Psoas muscle (tissue), 8 donors: Measurements from ENCODE around the gene UBE2E2. TPM values are rescaled to one million over a fixed set of nuclear protein-coding genes. Genes with fewer than 3 reads are reported as not detected.
"Not testable (repeated sequence)": the region's sequence is repeated elsewhere in the genome, so short reads cannot be mapped to it uniquely, and the experiment has no call there.

Source experiments
- ATAC-seq, 4 donors: fragments of 200-7000 bp; cut with Tn5 transposase; one replicate each; pipeline ENCODE4 v1.9.1; 2020; ENCODE audit warnings: moderate library complexity in 3 of 4, mild to moderate bottlenecking in 2 of 4
- DNase-seq, 2 donors: peaks; one replicate each; pipeline ENCODE4 v3.0.0-alpha.2; 2020
- H3K27ac ChIP-seq: fragments of 200-600 bp; one replicate; pipeline ENCODE4 v1.8.0; 2022
- H3K27me3 ChIP-seq, 3 donors: fragments of 200-600 bp in 1 of 3; one replicate each; pipeline versions ENCODE4 v1.6.1 to v1.8.0; 2013 to 2022; ENCODE audit warnings: low read length in 2 of 3, mild to moderate bottlenecking in 2 of 3, moderate library complexity in 1 of 3; ENCODE audit not compliant: insufficient read depth in 3 of 3
- H3K36me3 ChIP-seq, 2 donors: fragments of 200-600 bp in 1 of 2; one replicate each; pipeline versions ENCODE4 v1.6.1 to v1.8.0; 2013 to 2022; ENCODE audit warnings: low read depth in 1 of 2, mild to moderate bottlenecking in 1 of 2, moderate library complexity in 1 of 2; ENCODE audit not compliant: insufficient read depth in 1 of 2
- H3K4me1 ChIP-seq: fragments of 200-600 bp; one replicate; pipeline ENCODE4 v1.8.0; 2022
- H3K4me3 ChIP-seq: fragments of 200-600 bp; one replicate; pipeline ENCODE4 v1.8.0; 2022; ENCODE audit warnings: mild to moderate bottlenecking
- H3K9me3 ChIP-seq: fragments of 200-600 bp; one replicate; pipeline ENCODE4 v1.8.0; 2022
- WGBS, 3 donors: extraction: QIAGEN DNeasy Blood & Tissue Kit; methylation state at CpG; one replicate each; pipeline versions ENCODE4 v1.1.6 to v1.1.7; 2013; 5-methylcytosine and 5-hydroxymethylcytosine counted together
- intact Hi-C, 2 donors: fragments of 100-400 bp; cut with DNase I; formaldehyde crosslinking; loops; one replicate each; pipeline versions ENCODE4 v1.11.0 to v1.14.2; 2022
- polyA plus RNA-seq, 3 donors: library from polyadenylated mRNA; stranded (reverse); fragments of 200-250 nt; gene quantifications; one replicate each; pipeline ENCODE4 v1.2.3, GENCODE V29; 2013
- total RNA-seq, 4 donors: library from RNA; stranded (reverse); fragmentation: NEBNext Ultra II Directional in 2 of 4; extraction: Animal tissue kit (Norgen Biotek cat#: 25700) in 2 of 4; gene quantifications; one replicate each; pipeline versions ENCODE4 v1.2.1 to v1.2.4, GENCODE V29; 2021 to 2023
- TF ChIP-seq, protein P1 (sequence below): fragments of 200-600 bp; IDR thresholded peaks from one replicate; pipeline ENCODE4 v1.8.0; 2022; ENCODE audit warnings: antibody characterized with exemption
- donor health status: healthy with polysubstance abuse.
- donor health status: DM: no; HTN: no; CAD: no; lungs with moderate emphysema.
- donor health status: Bipolar disorder and iron deficiency.
- donor health status: healthy.
- donor health status: DM: yes; HTN: yes; CAD: no.
- donor health status: DM: no; HTN: no; CAD: no.
- donor health status: DM: no; HTN: no; CAD: no.
- donor health status: DM: yes; HTN: yes; CAD: no.

The UBE2E2 gene
- total and polyA plus RNA-seq, 7 donors = 12.9 to 38.2 (median 34.0) TPM

- 53 to 59% (median 59%) methylated on average over 3 of the region's 3 CpGs for WGBS, 3 donors
Observed at GRCh38 chr3:23174426-23175039, 28.6 kb upstream of the UBE2E2 start.

GRCh38 chr3:23175341-23176083 lies 27.6 kb upstream of the UBE2E2 start:
- Histone ChIP-seq H3K4me1 (no peaks in the 10 kb centered on the region), H3K27me3 (no peaks in the 10 kb centered on the region), H3K27ac (no peak overlapping the region), H3K4me3 (no peak overlapping the region), H3K36me3 (no peaks in the 10 kb centered on the region), H3K9me3 (peaks cover 5% of the 10 kb centered on the region)
- no peak for DNase-seq
- ATAC-seq = no peak
- WGBS, 3 donors = 74 to 81% (median 81%) methylated on average over 2 of the region's 2 CpGs
- intact Hi-C loops = no loop called here
- TF ChIP-seq, protein P1, sequence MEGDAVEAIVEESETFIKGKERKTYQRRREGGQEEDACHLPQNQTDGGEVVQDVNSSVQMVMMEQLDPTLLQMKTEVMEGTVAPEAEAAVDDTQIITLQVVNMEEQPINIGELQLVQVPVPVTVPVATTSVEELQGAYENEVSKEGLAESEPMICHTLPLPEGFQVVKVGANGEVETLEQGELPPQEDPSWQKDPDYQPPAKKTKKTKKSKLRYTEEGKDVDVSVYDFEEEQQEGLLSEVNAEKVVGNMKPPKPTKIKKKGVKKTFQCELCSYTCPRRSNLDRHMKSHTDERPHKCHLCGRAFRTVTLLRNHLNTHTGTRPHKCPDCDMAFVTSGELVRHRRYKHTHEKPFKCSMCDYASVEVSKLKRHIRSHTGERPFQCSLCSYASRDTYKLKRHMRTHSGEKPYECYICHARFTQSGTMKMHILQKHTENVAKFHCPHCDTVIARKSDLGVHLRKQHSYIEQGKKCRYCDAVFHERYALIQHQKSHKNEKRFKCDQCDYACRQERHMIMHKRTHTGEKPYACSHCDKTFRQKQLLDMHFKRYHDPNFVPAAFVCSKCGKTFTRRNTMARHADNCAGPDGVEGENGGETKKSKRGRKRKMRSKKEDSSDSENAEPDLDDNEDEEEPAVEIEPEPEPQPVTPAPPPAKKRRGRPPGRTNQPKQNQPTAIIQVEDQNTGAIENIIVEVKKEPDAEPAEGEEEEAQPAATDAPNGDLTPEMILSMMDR = no peak

More at GRCh38 chr3:23174426-23175039, 28.6 kb upstream of the UBE2E2 start:
- DNase-seq (no peak), ATAC-seq (peak; percentile 55 to 66 (median 58))
- TF ChIP-seq, protein P1 = no peak
- peaks cover 5% of the 10 kb centered on the region for H3K9me3 ChIP-seq
- no peak overlapping the region for H3K4me3 ChIP-seq
- H3K27me3 ChIP-seq = no peaks in the 10 kb centered on the region
- H3K27ac ChIP-seq = no peak overlapping the region
- no peaks in the 10 kb centered on the region for H3K36me3 ChIP-seq
- intact Hi-C loops = no loop called here
- H3K4me1 ChIP-seq = no peaks in the 10 kb centered on the region

DNA sequence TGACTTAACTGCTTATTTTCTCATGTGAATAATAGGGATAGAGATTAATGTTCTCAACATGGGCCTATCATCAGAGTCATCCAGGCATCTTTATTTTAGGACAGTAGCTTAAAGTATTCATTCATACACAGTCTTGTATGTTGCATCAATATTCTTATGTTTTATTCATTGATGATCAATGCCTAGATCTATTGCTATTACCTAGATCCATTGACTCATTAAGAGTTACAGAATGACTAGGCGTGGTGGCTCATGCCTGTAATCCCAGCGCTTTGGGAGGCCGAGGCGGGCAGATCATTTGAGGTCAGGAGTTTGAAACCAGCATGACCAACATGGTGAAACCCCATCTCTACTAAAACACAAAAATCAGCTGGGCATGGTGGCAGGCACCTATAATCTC lies 26.3 kb upstream of the UBE2E2 start:
- 82 to 96% (median 89%) methylated on average over 4 of the region's 4 CpGs for WGBS, 3 donors
- intact Hi-C loops = not testable (repeated sequence)

GRCh38 chr3:23182996-23183513 lies 20.1 kb upstream of the UBE2E2 start:
- TF ChIP-seq, protein P1 = no peak
- Histone ChIP-seq H3K27me3 (no peaks in the 10 kb centered on the region), H3K27ac (no peak overlapping the region), H3K36me3 (no peaks in the 10 kb centered on the region), H3K9me3 (no peaks in the 10 kb centered on the region), H3K4me3 (no peak overlapping the region), H3K4me1 (no peaks in the 10 kb centered on the region)
- intact Hi-C loops = no loop called here
- DNase-seq (no peak), ATAC-seq (peak in 1 of 4 donors; percentile 8)
- 63 to 72% (median 64%) methylated on average over 3 of the region's 3 CpGs for WGBS, 3 donors

More for the DNA sequence above, 26.3 kb upstream of the UBE2E2 start:
- DNase-seq, ATAC-seq, H3K27ac ChIP-seq, H3K4me3 ChIP-seq, H3K27me3 ChIP-seq, H3K9me3 ChIP-seq, H3K36me3 ChIP-seq, H3K4me1 ChIP-seq: not testable (repeated sequence)

- H3K9me3 ChIP-seq = no peaks in the 10 kb centered on the region
- intact Hi-C loops = no loop called here
- no peak overlapping the region for H3K27ac ChIP-seq
- no peaks in the 10 kb centered on the region for H3K27me3 ChIP-seq
- 35 to 43% (median 41%) methylated on average over 3 of the region's 3 CpGs for WGBS, 3 donors
- TF ChIP-seq, protein P1 = peak; percentile 55
- DNase-seq (no peak), ATAC-seq (peak; percentile 65 to 92 (median 79))
- no peaks in the 10 kb centered on the region for H3K36me3 ChIP-seq
- H3K4me1 ChIP-seq = no peaks in the 10 kb centered on the region
- H3K4me3 ChIP-seq = no peak overlapping the region
Observed at GRCh38 chr3:23183731-23184130, 19.4 kb upstream of the UBE2E2 start.
